BJ (cell line): ENCODE measurements around the gene FAHD2A. TPM values are rescaled to one million over a fixed set of nuclear protein-coding genes. Genes with fewer than 3 reads are reported as not detected.
A peak's percentile ranks its signal among the peaks of the same experiment; 100 is the strongest.
"Not testable (repeated sequence)": the region's sequence is repeated elsewhere in the genome, so short reads cannot be mapped to it uniquely, and the experiment has no call there.

Source experiments
- CTCF ChIA-PET: fragments of 350-600 bp; formaldehyde crosslinking; extraction: SDS; loops from one replicate; lab custom pipeline; 2021; ENCODE audit warnings: antibody characterized with exemption, inconsistent platforms; lab: Yijun Ruan, JAX
- POLR2A ChIA-PET: fragments of 300-600 bp; sonication (Branson Sonifier 250); formaldehyde crosslinking; extraction: SDS; loops from one replicate; lab custom pipeline; 2021; ENCODE audit warnings: antibody characterized with exemption; lab: Charles Lee
- DNase-seq: peaks from one replicate; pipeline ENCODE4 v3.0.0-alpha.2; 2011; ENCODE audit warnings: low read depth
- H3K27me3 ChIP-seq: 2 replicates; pipeline ENCODE4 v1.6.0; 2011; ENCODE audit warnings: low read length; ENCODE audit not compliant: control insufficient read depth, insufficient read depth
- H3K36me3 ChIP-seq: 2 replicates; pipeline ENCODE4 v1.5.1; 2011; ENCODE audit warnings: low read length; ENCODE audit not compliant: control insufficient read depth, insufficient read depth
- H3K4me3 ChIP-seq: 2 replicates; pipeline ENCODE4 v1.5.1; 2011; ENCODE audit warnings: low read depth, mild to moderate bottlenecking, control low read depth, low read length
- polyA plus RNA-seq: library from polyadenylated mRNA; depleted of rRNA; stranded (reverse); fragments of >200 nt; gene quantifications from 2 replicates; pipeline ENCODE4 v1.2.3, GENCODE V29; 2011
- TF ChIP-seq, protein P1 (sequence below): IDR thresholded peaks from 2 replicates; pipeline ENCODE4 v1.5.1; 2011; ENCODE audit warnings: low read depth, mild to moderate bottlenecking, control low read depth, inconsistent platforms, low read length, moderate library complexity; ENCODE audit not compliant: insufficient read depth

The FAHD2A gene
- polyA plus RNA-seq, 1 experiment = 44.1 TPM

- no peak for DNase-seq
- no peak overlapping the region for H3K4me3 ChIP-seq
- ChIA-PET CTCF (interaction anchor here (1.7 to 2.5 kb wide), 2 partner anchors 8 to 13 kb away, joined by 9 to 11 read pairs; no protein-coding TSS in a partner anchor), POLR2A (no interaction called here)
- TF ChIP-seq, protein P1, sequence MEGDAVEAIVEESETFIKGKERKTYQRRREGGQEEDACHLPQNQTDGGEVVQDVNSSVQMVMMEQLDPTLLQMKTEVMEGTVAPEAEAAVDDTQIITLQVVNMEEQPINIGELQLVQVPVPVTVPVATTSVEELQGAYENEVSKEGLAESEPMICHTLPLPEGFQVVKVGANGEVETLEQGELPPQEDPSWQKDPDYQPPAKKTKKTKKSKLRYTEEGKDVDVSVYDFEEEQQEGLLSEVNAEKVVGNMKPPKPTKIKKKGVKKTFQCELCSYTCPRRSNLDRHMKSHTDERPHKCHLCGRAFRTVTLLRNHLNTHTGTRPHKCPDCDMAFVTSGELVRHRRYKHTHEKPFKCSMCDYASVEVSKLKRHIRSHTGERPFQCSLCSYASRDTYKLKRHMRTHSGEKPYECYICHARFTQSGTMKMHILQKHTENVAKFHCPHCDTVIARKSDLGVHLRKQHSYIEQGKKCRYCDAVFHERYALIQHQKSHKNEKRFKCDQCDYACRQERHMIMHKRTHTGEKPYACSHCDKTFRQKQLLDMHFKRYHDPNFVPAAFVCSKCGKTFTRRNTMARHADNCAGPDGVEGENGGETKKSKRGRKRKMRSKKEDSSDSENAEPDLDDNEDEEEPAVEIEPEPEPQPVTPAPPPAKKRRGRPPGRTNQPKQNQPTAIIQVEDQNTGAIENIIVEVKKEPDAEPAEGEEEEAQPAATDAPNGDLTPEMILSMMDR = no peak
- H3K27me3 ChIP-seq = no peaks in the 10 kb centered on the region
- H3K36me3 ChIP-seq = no peaks in the 10 kb centered on the region; the same call in 1 of the 2 replicates
These were observed 25.9 kb upstream of the FAHD2A start for GRCh38 chr2:95376311-95377215.

GRCh38 chr2:95377216-95378123 is 25.0 kb upstream of the FAHD2A start:
- TF ChIP-seq, protein P1 = no peak
- Histone ChIP-seq H3K27me3 (no peaks in the 10 kb centered on the region), H3K4me3 (no peak overlapping the region), H3K36me3 (no peaks in the 10 kb centered on the region; the same call in 1 of the 2 replicates)
- ChIA-PET CTCF (interaction anchor here (1.1 to 1.7 kb wide), 3 partner anchors 12 to 146 kb away, joined by 3 to 9 read pairs (median 4); no protein-coding TSS in a partner anchor), POLR2A (no interaction called here)
- no peak for DNase-seq

- H3K4me3 ChIP-seq, DNase-seq, H3K27me3 ChIP-seq, H3K36me3 ChIP-seq, POLR2A ChIA-PET: not testable (repeated sequence)
- CTCF ChIA-PET = interaction anchor here (1.1 to 1.7 kb wide), 4 partner anchors 11 to 147 kb away, joined by 3 to 9 read pairs (median 4); no protein-coding TSS in a partner anchor
These were observed 24.2 kb upstream of the FAHD2A start for GRCh38 chr2:95378281-95378680.

GRCh38 chr2:95379371-95379831 is 23.1 kb upstream of the FAHD2A start:
- no peak for DNase-seq
- no peaks in the 10 kb centered on the region for H3K27me3 ChIP-seq
- ChIA-PET POLR2A (no interaction called here), CTCF (interaction anchor here (0.8 to 2.6 kb wide), 4 partner anchors 8 to 35 kb away, joined by 3 to 18 read pairs (median 4); no protein-coding TSS in a partner anchor)
- H3K36me3 ChIP-seq = no peaks in the 10 kb centered on the region; the same call in 1 of the 2 replicates
- no peak overlapping the region for H3K4me3 ChIP-seq
- TF ChIP-seq, protein P1 = peak; percentile 36

GRCh38 chr2:95380280-95380679 is 22.2 kb upstream of the FAHD2A start:
- no peak for DNase-seq
- POLR2A ChIA-PET = no interaction called here
- Histone ChIP-seq H3K4me3 (no peak overlapping the region), H3K36me3 (no peaks in the 10 kb centered on the region; the same call in 1 of the 2 replicates), H3K27me3 (no peaks in the 10 kb centered on the region)
- TF ChIP-seq, protein P1 = no peak
- CTCF ChIA-PET = interaction anchor here (2.6 kb wide), 1 partner anchor 8 kb away, joined by 18 read pairs; no protein-coding TSS in a partner anchor
